ENCODE data around the gene BYSL.
"Not testable (repeated sequence)": the region's sequence is repeated elsewhere in the genome, so short reads cannot be mapped to it uniquely, and the experiment has no call there.

Gene BYSL

GRCh38 chr6:41942882-41943281, 21.6 kb downstream of the BYSL start:
- not testable (repeated sequence) for DNase-seq

GRCh38 chr6:41943456-41943855, 22.2 kb downstream of the BYSL start:
- no peak for DNase-seq

GRCh38 chr6:41947581-41948220, 26.4 kb downstream of the BYSL start:
- no peak for DNase-seq

- DNase-seq = no peak
Measured at GRCh38 chr6:41954668-41955067, 33.4 kb downstream of the BYSL start.

- no peak for DNase-seq
Measured at GRCh38 chr6:41955412-41955811, 34.1 kb downstream of the BYSL start.

GRCh38 chr6:41957117-41957516, 35.8 kb downstream of the BYSL start:
- DNase-seq = no peak

GRCh38 chr6:41958022-41958856, 36.9 kb downstream of the BYSL start:
- peak in 1 of 5 experiments; percentile 45 for DNase-seq

GRCh38 chr6:41960028-41960427, 38.7 kb downstream of the BYSL start:
- DNase-seq = no peak

- DNase-seq = no peak
Measured at GRCh38 chr6:41963371-41963770, 42.1 kb downstream of the BYSL start.

- peak in 1 of 5 experiments; percentile 35 for DNase-seq
Measured at GRCh38 chr6:41964201-41964887, 43.0 kb downstream of the BYSL start.

- no peak for DNase-seq
Measured at GRCh38 chr6:41965429-41966213, 44.3 kb downstream of the BYSL start.

- DNase-seq = no peak
Measured at GRCh38 chr6:41966214-41966920, 45.1 kb downstream of the BYSL start.

GRCh38 chr6:41966961-41967311, 45.6 kb downstream of the BYSL start:
- DNase-seq = no peak

- no peak for DNase-seq
Measured at GRCh38 chr6:41967312-41968287, 46.3 kb downstream of the BYSL start.

GRCh38 chr6:41970436-41970846, 49.1 kb downstream of the BYSL start:
- DNase-seq = peak in 2 of 5 experiments; percentile 11 to 48

GRCh38 chr6:41972826-41973225, 51.5 kb downstream of the BYSL start:
- DNase-seq = no peak

- no peak for DNase-seq
Measured at GRCh38 chr6:41974281-41974825, 53.1 kb downstream of the BYSL start.

GRCh38 chr6:41975276-41975675, 54.0 kb downstream of the BYSL start:
- no peak for DNase-seq

- no peak for DNase-seq
Measured at GRCh38 chr6:41976794-41977484, 55.6 kb downstream of the BYSL start.
